ENCODE data around the gene IGSF23.
"Not testable (repeated sequence)": the region's sequence is repeated elsewhere in the genome, so short reads cannot be mapped to it uniquely, and the experiment has no call there.

Gene IGSF23

GRCh38 chr19:44587963-44588770 lies 25.2 kb upstream of the IGSF23 start:
- FAIRE-seq = no peak

GRCh38 chr19:44588771-44589112 lies 24.6 kb upstream of the IGSF23 start:
- FAIRE-seq = no peak

GRCh38 chr19:44590245-44591059 lies 22.9 kb upstream of the IGSF23 start:
- no peak for FAIRE-seq

GRCh38 chr19:44591340-44591993 lies 21.9 kb upstream of the IGSF23 start:
- FAIRE-seq = not testable (repeated sequence)

- no peak for FAIRE-seq
These were observed 20.9 kb upstream of the IGSF23 start for GRCh38 chr19:44592451-44592890.

GRCh38 chr19:44593294-44593693 lies 20.1 kb upstream of the IGSF23 start:
- FAIRE-seq = peak; percentile 96

GRCh38 chr19:44593866-44594266 lies 19.5 kb upstream of the IGSF23 start:
- FAIRE-seq = not testable (repeated sequence)

GRCh38 chr19:44596428-44597130 lies 16.8 kb upstream of the IGSF23 start:
- no peak for FAIRE-seq

- no peak for FAIRE-seq
These were observed 16.3 kb upstream of the IGSF23 start for GRCh38 chr19:44597131-44597491.

GRCh38 chr19:44598355-44598754 lies 15.0 kb upstream of the IGSF23 start:
- FAIRE-seq = no peak

GRCh38 chr19:44598880-44599279 lies 14.5 kb upstream of the IGSF23 start:
- no peak for FAIRE-seq

GRCh38 chr19:44600466-44600865 lies 12.9 kb upstream of the IGSF23 start:
- no peak for FAIRE-seq

GRCh38 chr19:44602081-44602480 lies 11.3 kb upstream of the IGSF23 start:
- FAIRE-seq = no peak

- no peak for FAIRE-seq
These were observed 10.0 kb upstream of the IGSF23 start for GRCh38 chr19:44603201-44603945.

GRCh38 chr19:44604241-44604640 lies 9.1 kb upstream of the IGSF23 start:
- no peak for FAIRE-seq

GRCh38 chr19:44605547-44605946 lies 7.8 kb upstream of the IGSF23 start:
- no peak for FAIRE-seq

GRCh38 chr19:44607049-44607448 lies 6.3 kb upstream of the IGSF23 start:
- FAIRE-seq = no peak

GRCh38 chr19:44607917-44608316 lies 5.4 kb upstream of the IGSF23 start:
- no peak for FAIRE-seq

- FAIRE-seq = no peak
These were observed 5.0 kb upstream of the IGSF23 start for GRCh38 chr19:44608391-44608821.

- FAIRE-seq = no peak
These were observed 4.1 kb upstream of the IGSF23 start for GRCh38 chr19:44609219-44609618.

- FAIRE-seq = peak; percentile 5
These were observed 2.9 kb upstream of the IGSF23 start for GRCh38 chr19:44610497-44610896.

GRCh38 chr19:44611812-44612295 lies 1.5 kb upstream of the IGSF23 start:
- no peak for FAIRE-seq

Measured in TTC549 (cell line).